Measurements from ENCODE around the gene SPATA13.

The SPATA13 gene

DNA sequence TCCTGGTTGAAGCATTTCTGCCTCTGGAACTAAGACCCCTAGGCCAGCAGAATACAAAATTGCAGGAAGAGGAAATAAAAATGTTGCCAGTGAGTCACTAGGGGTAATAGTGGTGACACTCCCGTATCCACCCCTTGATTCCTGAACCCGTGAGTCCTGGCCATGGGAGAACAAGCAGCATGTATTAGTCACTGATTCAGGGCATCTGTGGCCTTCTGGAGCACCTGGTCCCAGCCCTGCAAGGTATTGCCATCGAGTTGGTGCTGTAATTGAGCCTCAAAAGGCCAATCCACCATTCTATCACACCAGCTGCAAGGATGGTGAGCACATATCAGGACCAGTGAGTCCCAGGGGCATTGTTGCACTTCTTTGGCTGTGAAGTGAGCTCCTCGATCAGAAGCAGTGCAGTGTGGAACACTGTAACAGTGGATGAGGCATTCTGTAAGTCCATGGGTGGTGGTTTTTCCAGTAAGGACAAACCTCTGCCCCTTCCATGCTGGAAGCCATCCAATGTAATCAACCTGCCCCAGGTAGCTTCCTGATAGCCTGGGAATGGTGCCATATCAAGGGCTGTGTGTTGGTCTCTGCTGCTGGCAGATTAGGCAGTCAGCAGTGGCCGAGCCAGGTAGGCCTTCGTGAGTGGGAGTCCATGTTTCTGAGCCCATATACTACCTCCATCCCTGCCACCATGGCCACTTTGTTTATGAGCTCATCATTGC lies 188.4 kb downstream of the SPATA13 start:
- TF ChIP-seq EGR1 (IDR thresholded peaks at IDR 0.05) (no peak), EP300 (IDR thresholded peaks at IDR 0.05; ENCODE audit: borderline replicate concordance) (no peak; the same call in 1 of the 2 replicates), TEAD4 (IDR thresholded peaks at IDR 0.05) (no peak), TAF1 (IDR thresholded peaks at IDR 0.05; ENCODE audit: low read depth) (no peak), CREB1 (IDR thresholded peaks at IDR 0.05; ENCODE audit: low read depth) (no peak), NFIC (IDR thresholded peaks at IDR 0.05) (peak; percentile 84), TCF12 (IDR thresholded peaks at IDR 0.05; ENCODE audit: low read depth) (0 out of 2 replicates have a peak, but pooled peaks have one; percentile 36), CEBPB (IDR thresholded peaks at IDR 0.05) (no peak), YY1 (IDR thresholded peaks at IDR 0.05; ENCODE audit: low read depth) (0 out of 2 replicates have a peak, but pooled peaks have one; percentile 33), FOXM1 (IDR thresholded peaks at IDR 0.05; ENCODE audit: borderline replicate concordance, low read depth) (no peak), RAD21 (IDR thresholded peaks at IDR 0.05; ENCODE audit: low read depth) (peak; percentile 7; the same call in 1 of the 2 replicates)
- TF ChIP-seq, protein P1, sequence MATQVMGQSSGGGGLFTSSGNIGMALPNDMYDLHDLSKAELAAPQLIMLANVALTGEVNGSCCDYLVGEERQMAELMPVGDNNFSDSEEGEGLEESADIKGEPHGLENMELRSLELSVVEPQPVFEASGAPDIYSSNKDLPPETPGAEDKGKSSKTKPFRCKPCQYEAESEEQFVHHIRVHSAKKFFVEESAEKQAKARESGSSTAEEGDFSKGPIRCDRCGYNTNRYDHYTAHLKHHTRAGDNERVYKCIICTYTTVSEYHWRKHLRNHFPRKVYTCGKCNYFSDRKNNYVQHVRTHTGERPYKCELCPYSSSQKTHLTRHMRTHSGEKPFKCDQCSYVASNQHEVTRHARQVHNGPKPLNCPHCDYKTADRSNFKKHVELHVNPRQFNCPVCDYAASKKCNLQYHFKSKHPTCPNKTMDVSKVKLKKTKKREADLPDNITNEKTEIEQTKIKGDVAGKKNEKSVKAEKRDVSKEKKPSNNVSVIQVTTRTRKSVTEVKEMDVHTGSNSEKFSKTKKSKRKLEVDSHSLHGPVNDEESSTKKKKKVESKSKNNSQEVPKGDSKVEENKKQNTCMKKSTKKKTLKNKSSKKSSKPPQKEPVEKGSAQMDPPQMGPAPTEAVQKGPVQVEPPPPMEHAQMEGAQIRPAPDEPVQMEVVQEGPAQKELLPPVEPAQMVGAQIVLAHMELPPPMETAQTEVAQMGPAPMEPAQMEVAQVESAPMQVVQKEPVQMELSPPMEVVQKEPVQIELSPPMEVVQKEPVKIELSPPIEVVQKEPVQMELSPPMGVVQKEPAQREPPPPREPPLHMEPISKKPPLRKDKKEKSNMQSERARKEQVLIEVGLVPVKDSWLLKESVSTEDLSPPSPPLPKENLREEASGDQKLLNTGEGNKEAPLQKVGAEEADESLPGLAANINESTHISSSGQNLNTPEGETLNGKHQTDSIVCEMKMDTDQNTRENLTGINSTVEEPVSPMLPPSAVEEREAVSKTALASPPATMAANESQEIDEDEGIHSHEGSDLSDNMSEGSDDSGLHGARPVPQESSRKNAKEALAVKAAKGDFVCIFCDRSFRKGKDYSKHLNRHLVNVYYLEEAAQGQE (IDR thresholded peaks at IDR 0.05; ENCODE audit: low read depth), result no peak
- TF ChIP-seq, protein P2, sequence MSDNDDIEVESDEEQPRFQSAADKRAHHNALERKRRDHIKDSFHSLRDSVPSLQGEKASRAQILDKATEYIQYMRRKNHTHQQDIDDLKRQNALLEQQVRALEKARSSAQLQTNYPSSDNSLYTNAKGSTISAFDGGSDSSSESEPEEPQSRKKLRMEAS (IDR thresholded peaks at IDR 0.05), result no peak; the same call in 1 of the 2 replicates

DNA sequence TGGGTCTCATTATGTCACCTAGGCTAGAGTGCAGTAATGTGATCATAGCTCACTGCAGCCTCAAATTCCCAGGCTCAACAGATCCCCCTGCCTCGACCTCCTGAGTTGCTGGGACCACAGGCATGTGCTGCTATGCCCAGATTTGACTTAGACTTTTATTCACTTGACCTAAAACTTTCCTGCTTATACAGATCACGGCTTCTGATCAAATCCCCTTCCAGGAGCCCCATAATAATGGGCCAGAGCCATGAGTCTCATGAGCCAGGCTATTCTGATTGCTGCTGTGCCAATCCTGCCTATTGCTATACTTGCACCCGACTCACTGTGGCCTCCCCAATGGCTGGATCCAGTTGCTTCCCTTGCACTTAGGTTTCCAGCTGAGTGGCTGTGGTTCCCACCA lies 190.9 kb downstream of the SPATA13 start:
- no peak for TF ChIP-seq YY1 (IDR thresholded peaks at IDR 0.05; ENCODE audit: low read depth)
- TF ChIP-seq ZBTB7A (IDR thresholded peaks at IDR 0.05; ENCODE audit: low read depth), result no peak
- TF ChIP-seq TCF12 (IDR thresholded peaks at IDR 0.05; ENCODE audit: low read depth), result no peak

DNA sequence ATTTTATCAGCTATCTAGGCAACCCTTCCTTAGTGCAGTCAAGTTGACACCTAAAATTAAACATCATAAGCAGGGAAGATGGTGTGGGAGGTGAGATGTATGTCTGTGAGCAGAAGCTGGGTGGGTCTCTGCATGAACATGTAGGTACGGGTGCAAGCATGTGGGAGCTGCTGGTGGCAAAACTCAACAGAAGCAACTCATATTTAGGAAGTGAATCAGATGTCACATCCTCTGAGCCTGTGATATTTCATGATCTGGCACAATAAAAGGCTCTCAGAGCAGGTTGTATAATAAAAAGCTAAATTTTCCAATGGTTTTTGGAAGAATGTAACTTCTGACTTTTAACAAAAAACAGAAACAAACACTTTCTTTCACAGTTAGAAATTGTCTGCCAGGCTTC lies 193.2 kb downstream of the SPATA13 start:
- TF ChIP-seq TCF12 (IDR thresholded peaks at IDR 0.05; ENCODE audit: low read depth) (no peak), CREB1 (IDR thresholded peaks at IDR 0.05; ENCODE audit: low read depth) (no peak), TEAD4 (IDR thresholded peaks at IDR 0.05) (no peak), YY1 (IDR thresholded peaks at IDR 0.05; ENCODE audit: low read depth) (no peak), EP300 (IDR thresholded peaks at IDR 0.05; ENCODE audit: borderline replicate concordance) (no peak), FOXM1 (IDR thresholded peaks at IDR 0.05; ENCODE audit: borderline replicate concordance, low read depth) (no peak), RAD21 (IDR thresholded peaks at IDR 0.05; ENCODE audit: low read depth) (no peak), NFIC (IDR thresholded peaks at IDR 0.05) (no peak)
- TF ChIP-seq, protein P2 (IDR thresholded peaks at IDR 0.05), result no peak
- TF ChIP-seq, protein P3, sequence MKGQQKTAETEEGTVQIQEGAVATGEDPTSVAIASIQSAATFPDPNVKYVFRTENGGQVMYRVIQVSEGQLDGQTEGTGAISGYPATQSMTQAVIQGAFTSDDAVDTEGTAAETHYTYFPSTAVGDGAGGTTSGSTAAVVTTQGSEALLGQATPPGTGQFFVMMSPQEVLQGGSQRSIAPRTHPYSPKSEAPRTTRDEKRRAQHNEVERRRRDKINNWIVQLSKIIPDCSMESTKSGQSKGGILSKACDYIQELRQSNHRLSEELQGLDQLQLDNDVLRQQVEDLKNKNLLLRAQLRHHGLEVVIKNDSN (IDR thresholded peaks at IDR 0.05), result no peak
- TF ChIP-seq, protein P1 (IDR thresholded peaks at IDR 0.05; ENCODE audit: low read depth), result no peak

DNA sequence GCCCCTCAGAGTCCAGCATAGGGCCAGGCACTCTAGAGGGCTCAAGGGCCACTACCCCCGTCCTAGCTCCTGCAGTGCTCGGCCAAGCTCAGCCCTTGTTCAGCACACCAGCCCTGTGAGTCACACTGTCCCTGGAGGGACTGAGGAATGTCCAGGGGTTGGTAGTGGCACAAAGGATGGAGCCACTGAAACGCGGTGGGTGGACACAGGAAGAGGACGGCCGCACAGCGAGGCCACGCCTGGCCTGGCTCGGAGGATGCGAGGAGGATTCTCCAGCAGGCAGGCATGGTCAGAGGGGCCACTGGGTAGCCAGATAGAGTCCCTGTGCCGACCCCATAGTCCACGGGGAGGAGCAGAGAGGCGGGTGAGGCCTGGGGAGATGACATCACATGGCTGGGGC lies 194.6 kb downstream of the SPATA13 start:
- TF ChIP-seq CREB1 (IDR thresholded peaks at IDR 0.05; ENCODE audit: low read depth) (no peak), TAF1 (IDR thresholded peaks at IDR 0.05; ENCODE audit: low read depth) (no peak), EP300 (IDR thresholded peaks at IDR 0.05; ENCODE audit: borderline replicate concordance) (no peak), TEAD4 (IDR thresholded peaks at IDR 0.05) (no peak), NFIC (IDR thresholded peaks at IDR 0.05) (no peak), FOXM1 (IDR thresholded peaks at IDR 0.05; ENCODE audit: borderline replicate concordance, low read depth) (no peak), YY1 (IDR thresholded peaks at IDR 0.05; ENCODE audit: low read depth) (no peak), TCF12 (IDR thresholded peaks at IDR 0.05; ENCODE audit: low read depth) (no peak), RAD21 (IDR thresholded peaks at IDR 0.05; ENCODE audit: low read depth) (no peak), ZBTB7A (IDR thresholded peaks at IDR 0.05; ENCODE audit: low read depth) (no peak), EGR1 (IDR thresholded peaks at IDR 0.05) (no peak), CEBPB (IDR thresholded peaks at IDR 0.05) (no peak)
- TF ChIP-seq, protein P3 (IDR thresholded peaks at IDR 0.05), result no peak
- TF ChIP-seq, protein P1 (IDR thresholded peaks at IDR 0.05; ENCODE audit: low read depth), result no peak
- TF ChIP-seq, protein P2 (IDR thresholded peaks at IDR 0.05), result no peak
